ENCODE results near the gene RIC8A. TPM values are rescaled to one million over a fixed set of nuclear protein-coding genes. Genes with fewer than 3 reads are reported as not detected.

Gene RIC8A
- total and polyA plus RNA-seq, 2 of the 13 experiments (the other 11 are each of a cell fraction or from before 2014, with no cell fraction given), result 62.1 to 63.8 TPM

DNA sequence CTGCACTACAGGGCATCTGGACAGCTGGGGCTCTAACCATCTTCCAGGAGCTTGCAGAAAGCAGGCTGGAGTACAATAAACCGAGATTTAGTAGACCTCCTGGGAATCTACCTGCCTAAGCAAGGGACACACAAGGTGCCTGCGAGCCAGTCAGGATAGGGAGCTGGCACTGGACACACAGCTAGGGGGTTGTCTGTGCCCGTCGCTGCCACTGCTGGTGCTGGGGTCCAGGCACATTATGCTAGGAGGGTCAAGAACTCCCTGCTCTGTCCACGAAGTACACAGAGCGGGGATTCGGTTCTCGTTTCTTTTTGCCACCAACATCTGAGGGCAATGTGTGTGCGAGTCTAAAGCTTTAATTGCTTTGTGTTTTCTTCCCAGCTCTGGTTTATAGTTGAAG lies 4.2 kb downstream of the RIC8A start (continued):
- no peak for TF ChIP-seq ZBTB37 (CRISPR knock-in tag; IDR thresholded peaks at IDR 0.05)

DNA sequence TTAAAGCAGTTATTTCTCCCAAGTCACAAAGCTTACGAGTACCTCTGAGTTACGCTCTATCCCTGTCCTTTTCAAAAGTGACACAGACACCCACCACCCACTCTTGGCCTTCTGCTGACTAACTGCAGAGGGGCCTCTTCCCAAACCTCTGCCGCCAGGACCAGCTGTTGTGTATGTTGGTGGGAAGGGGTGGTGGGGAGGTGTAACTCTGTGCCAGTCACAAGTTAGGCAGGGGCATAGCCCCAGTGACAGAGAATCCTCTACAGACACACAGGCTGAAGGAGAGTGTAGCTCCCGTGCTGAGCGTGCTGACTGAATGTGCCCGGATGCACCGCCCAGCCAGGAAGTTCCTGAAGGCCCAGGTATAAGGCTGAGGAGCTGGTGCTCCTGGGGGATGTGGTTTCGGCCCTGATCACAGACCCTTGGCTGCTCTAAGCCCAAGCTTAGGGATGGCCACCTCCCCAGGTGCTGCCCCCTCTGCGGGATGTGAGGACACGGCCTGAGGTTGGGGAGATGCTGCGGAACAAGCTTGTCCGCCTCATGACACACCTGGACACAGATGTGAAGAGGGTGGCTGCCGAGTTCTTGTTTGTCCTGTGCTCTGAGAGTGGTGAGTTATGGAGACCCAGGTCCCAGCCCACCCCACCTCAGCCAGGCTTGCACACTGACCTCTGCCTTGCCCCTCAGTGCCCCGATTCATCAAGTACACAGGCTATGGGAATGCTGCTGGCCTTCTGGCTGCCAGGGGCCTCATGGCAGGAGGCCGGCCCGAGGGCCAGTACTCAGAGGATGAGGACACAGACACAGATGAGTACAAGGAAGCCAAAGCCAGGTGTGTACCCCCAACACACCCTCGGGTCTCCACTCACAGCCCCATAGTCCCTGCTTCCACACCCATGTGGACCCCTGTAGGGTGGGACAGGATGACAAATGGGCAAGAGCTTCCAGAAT lies 4.9 kb downstream of the RIC8A start:
- POLR2A ChIA-PET, result no interaction called here
- TF ChIP-seq ZBTB4 (CRISPR knock-in tag; IDR thresholded peaks at IDR 0.05; ENCODE audit: borderline replicate concordance) (no peak), HNF4A (CRISPR knock-in tag; IDR thresholded peaks at IDR 0.05) (no peak), AGO2 (optimal IDR thresholded peaks at IDR 0.05; ENCODE audit: low read depth, low read length) (peak; percentile 63), SALL2 (CRISPR knock-in tag; IDR thresholded peaks at IDR 0.05) (no peak), MAZ (IDR thresholded peaks at IDR 0.05; ENCODE audit: borderline replicate concordance, low read depth, low read length) (no peak), MAZ (CRISPR knock-in tag; IDR thresholded peaks at IDR 0.05; ENCODE audit: low read depth) (no peak), RBFOX2 (IDR thresholded peaks at IDR 0.05; ENCODE audit: low read depth, low read length) (peak; percentile 28; the same call in 1 of the 2 replicates), SAP130 (CRISPR knock-in tag; IDR thresholded peaks at IDR 0.05; ENCODE audit: low read depth) (no peak), ZNF337 (CRISPR knock-in tag; IDR thresholded peaks at IDR 0.05; ENCODE audit: borderline replicate concordance, low read depth) (no peak), RXRB (CRISPR knock-in tag; IDR thresholded peaks at IDR 0.05; ENCODE audit: borderline replicate concordance) (no peak), ZNF788 (CRISPR knock-in tag; IDR thresholded peaks at IDR 0.05; ENCODE audit: borderline replicate concordance) (no peak)
- TF ChIP-seq, protein P1, sequence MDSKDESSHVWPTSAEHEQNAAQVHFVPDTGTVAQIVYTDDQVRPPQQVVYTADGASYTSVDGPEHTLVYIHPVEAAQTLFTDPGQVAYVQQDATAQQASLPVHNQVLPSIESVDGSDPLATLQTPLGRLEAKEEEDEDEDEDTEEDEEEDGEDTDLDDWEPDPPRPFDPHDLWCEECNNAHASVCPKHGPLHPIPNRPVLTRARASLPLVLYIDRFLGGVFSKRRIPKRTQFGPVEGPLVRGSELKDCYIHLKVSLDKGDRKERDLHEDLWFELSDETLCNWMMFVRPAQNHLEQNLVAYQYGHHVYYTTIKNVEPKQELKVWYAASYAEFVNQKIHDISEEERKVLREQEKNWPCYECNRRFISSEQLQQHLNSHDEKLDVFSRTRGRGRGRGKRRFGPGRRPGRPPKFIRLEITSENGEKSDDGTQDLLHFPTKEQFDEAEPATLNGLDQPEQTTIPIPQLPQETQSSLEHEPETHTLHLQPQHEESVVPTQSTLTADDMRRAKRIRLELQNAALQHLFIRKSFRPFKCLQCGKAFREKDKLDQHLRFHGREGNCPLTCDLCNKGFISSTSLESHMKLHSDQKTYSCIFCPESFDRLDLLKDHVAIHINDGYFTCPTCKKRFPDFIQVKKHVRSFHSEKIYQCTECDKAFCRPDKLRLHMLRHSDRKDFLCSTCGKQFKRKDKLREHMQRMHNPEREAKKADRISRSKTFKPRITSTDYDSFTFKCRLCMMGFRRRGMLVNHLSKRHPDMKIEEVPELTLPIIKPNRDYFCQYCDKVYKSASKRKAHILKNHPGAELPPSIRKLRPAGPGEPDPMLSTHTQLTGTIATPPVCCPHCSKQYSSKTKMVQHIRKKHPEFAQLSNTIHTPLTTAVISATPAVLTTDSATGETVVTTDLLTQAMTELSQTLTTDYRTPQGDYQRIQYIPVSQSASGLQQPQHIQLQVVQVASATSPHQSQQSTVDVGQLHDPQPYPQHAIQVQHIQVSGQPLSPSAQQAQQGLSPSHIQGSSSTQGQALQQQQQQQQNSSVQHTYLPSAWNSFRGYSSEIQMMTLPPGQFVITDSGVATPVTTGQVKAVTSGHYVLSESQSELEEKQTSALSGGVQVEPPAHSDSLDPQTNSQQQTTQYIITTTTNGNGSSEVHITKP (CRISPR knock-in tag; IDR thresholded peaks at IDR 0.05; ENCODE audit: low read depth), result no peak

More for the DNA sequence above, 4.9 kb downstream of the RIC8A start:
- Histone ChIP-seq H3K79me2 (ENCODE audit: insufficient read depth, low read length) (peaks cover 26% of the 10 kb centered on the region), H3K27me3 (ENCODE audit: control insufficient read depth in 1 of 2, insufficient read depth in 2 of 2, low read length in 2 of 2) (no peaks in the 10 kb centered on the region; a peak in 1 of 5 replicates), H3K4me2 (ENCODE audit: low read depth, low read length) (no peak overlapping the region), H3K4me1 (ENCODE audit: insufficient read depth, low read length) (peaks cover 40% of the 10 kb centered on the region), H3K9ac (ENCODE audit: insufficient read depth, low read depth, low read length) (no peak overlapping the region), H3K36me3 (replicated peaks in 1 of 2; ENCODE audit: control insufficient read depth in 1 of 2, insufficient read depth in 2 of 2, low read length in 2 of 2) (peaks cover 36 to 59% of the 10 kb centered on the region in 2 experiments), H3K27ac (ENCODE audit: extremely low read length, insufficient read depth, low read length) (no peak overlapping the region), H2AFZ (ENCODE audit: low read length) (no peak overlapping the region), H3K4me3 (replicated peaks in 1 of 3; ENCODE audit: insufficient read depth in 1 of 3, low read depth in 2 of 3, low read length in 3 of 3) (no peak overlapping the region), H4K20me1 (ENCODE audit: insufficient read depth, low read length) (no peaks in the 10 kb centered on the region; the same call in 1 of the 2 replicates), H3K9me3 (ENCODE audit: low read length) (no peaks in the 10 kb centered on the region)
- DNase-seq (ENCODE audit: low spot score) (no peak), ATAC-seq (no peak), FAIRE-seq (no peak)
- intact Hi-C loops (cut with micrococcal nuclease; ENCODE audit: unreplicated experiment), result no loop called here
- BruUV-seq (replicated peaks), result no TSS peak
- CTCF ChIA-PET (ENCODE audit: low intra/inter-chr PET ratio, low total read pairs), result no interaction called here
- 93% methylated on average over 5 of the region's 17 CpGs for WGBS (ENCODE audit: low lambda C conversion rate)
- in situ Hi-C loops (cut with HindIII; ENCODE audit: extremely low pct_ligation_motif_present, low pct_unique_long_range_greater_than_20kb), result no loop called here
